Measurements from ENCODE around the gene CEACAM19. TPM values are rescaled to one million over a fixed set of nuclear protein-coding genes. Genes with fewer than 3 reads are reported as not detected.
"Not testable (repeated sequence)": the region's sequence is repeated elsewhere in the genome, so short reads cannot be mapped to it uniquely, and the experiment has no call there.

The CEACAM19 gene
- polyA plus RNA-seq, 3 donors = 10.2 to 24.7 (median 24.3) TPM

DNA sequence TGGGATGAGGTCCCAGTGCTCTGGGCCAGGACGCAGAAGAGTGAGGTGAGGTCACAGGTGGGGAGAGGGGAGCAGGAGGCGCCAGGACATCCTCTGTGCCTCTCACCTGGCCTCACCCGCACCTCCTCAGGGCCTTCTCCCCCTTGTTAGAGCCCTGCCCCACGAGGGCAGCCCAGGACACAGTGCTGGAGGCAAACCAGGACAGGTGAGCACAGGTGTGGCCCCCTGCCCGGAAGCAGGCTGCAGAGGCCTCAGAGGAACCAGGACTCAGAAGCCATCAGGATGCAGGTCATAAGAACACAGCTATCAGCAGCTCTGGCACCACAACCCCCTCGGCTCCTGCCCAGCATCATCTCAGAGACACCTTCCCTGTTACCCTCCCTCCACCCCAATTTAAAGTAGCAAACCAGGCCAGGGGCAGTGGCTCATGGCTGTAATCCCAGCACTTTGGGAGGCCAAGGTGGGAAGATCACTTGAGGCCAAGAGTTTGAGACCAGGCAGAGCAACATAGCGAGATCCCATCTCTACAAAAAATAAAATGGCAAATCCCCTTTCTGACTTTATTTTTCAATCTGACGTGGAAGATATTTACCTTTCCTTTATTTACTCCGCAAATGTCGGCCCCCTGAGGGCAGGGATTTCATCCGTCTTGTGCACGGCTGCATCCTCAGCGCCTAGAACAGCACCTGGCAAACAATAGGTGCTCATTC lies 27.4 kb downstream of the CEACAM19 start, which contains the start of gene CEACAM16:
Gene CEACAM16, plus strand, starts transcription at position 660 of the 710 bp plus-strand sequence. CDS start 2,306 bp downstream, outside the sequence.
- no peak for DNase-seq

DNA sequence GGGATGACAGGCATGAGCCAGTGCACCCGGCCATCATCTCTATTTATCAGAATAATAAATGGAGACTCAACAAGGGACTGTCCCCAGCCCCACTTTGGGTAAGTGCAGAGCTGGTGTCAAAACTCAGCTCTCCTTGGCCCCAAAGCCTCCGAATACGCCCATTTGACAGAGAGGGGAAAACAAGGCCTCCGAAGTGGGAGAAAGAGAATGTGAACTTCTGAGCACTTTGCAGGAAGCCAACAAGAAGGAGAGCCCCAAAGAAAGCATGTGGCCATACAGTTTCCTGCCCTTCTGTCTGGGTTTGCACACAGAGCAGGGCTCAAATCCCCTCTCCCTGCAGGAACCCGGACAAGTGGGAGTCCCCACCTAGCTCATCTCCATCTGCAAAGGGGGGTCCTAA lies 29.3 kb downstream of the CEACAM19 start:
- no peak for DNase-seq

DNA sequence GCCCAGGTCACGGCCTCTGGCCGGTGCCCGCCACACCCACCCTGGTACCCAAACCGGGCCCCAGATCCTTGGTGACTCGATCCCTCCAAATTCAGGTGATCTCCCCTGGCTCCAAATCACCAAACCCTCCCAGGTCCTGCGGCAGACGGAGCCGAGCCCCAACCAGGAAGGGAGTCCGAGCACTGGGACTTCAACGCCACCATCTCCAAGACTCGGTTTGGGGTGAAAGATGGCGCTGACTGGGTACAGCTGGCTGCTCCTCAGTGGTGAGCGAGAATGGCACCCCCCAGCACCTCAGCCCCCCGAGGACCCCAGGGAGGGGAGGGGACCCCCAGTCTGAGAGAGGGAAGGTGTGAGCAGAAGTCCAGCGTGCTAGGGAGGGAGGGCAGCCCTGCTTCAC lies 29.9 kb downstream of the CEACAM19 start:
- no peak for DNase-seq

DNA sequence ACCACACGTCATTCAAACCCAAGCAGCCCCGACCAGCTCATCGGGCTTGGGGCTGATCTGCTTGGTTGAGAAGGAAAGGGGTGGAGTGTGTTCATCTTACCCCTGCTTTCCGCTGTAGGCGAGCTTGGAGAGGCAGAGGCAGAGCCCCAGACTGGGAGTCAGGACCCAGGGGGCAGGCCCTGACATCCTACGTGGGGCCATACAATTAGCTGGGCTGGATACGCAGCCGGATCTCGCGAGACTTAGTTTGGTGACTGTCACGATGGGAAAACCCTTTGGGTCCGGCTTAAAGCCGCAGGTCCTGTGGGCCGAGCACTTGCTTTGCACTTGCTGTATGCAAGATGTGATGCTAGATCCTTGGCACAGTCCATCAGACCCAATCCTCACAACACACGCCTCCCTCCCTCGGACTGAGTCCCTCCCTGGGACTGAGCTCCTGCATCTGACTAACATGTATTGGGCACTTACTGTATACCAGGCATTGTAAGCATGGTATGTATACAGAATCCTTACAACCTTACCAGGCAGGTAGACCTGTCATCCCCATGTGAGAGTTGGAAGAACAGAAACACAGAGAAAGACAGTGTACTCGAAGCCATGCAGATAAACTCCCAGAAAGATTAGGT lies 31.4 kb downstream of the CEACAM19 start:
- no peak for DNase-seq

DNA sequence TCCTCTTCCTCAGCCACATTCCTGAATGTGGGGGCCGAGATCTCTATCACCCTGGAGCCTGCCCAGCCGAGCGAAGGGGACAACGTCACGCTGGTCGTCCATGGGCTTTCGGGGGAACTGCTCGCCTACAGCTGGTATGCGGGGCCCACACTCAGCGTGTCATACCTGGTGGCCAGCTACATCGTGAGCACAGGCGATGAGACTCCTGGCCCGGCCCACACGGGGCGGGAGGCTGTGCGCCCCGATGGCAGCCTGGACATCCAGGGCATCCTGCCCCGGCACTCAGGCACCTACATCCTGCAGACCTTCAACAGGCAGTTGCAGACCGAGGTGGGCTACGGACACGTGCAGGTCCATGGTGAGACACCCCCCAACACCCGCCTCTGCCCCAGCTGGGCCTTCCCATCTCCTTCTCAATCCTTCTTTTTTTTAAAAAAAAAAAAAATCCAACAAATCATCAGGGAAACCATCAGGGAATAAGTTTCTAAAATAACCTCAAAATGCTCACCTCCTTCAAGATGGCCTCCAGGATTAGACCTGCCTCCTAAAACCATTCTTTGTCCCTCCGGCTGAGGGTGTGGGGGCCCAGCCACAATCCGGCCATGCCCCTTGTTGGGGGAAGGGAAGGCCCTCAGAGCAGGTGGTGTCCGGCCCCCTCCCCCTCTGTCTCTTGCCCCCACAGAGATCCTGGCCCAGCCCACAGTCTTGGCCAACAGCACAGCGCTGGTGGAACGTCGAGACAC lies 32.2 kb downstream of the CEACAM19 start:
- no peak for DNase-seq

DNA sequence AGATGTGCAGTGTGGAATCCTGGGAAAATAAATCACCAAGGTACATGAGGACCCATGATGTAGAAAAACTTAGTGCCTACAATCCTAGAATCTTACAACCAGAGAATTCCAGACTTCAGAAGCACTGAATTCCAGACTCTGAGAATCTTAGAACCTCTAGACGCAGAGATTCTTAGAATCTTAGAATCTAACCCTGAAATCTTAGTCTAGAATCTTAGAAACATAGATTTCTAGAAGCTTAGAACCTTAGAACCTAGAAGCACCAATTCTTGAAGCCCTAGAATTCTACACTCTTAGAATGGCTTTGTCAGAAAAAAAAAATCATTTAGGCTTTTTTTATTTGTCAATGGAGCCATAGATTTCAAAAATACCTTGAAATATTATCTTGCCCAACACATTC lies 33.7 kb downstream of the CEACAM19 start:
- no peak for DNase-seq

DNA sequence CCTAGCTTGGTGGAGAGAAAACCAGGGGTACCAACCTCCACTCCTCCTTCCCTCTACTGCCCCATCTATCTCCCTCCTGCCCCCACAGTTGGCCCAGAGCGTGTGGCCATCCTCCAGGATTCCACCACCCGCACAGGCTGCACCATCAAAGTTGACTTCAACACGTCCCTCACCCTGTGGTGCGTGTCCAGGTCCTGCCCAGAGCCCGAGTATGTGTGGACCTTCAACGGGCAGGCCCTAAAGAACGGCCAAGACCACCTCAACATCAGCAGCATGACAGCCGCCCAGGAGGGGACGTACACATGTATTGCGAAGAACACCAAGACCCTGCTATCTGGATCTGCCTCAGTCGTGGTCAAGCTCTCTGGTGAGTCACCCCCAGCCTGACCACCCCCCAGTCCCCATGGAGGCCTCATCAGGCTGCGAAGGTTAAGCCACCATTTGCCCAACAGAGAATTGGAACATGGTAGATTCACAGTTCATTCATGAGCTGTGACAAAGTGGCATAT lies 34.3 kb downstream of the CEACAM19 start:
- DNase-seq = no peak

DNA sequence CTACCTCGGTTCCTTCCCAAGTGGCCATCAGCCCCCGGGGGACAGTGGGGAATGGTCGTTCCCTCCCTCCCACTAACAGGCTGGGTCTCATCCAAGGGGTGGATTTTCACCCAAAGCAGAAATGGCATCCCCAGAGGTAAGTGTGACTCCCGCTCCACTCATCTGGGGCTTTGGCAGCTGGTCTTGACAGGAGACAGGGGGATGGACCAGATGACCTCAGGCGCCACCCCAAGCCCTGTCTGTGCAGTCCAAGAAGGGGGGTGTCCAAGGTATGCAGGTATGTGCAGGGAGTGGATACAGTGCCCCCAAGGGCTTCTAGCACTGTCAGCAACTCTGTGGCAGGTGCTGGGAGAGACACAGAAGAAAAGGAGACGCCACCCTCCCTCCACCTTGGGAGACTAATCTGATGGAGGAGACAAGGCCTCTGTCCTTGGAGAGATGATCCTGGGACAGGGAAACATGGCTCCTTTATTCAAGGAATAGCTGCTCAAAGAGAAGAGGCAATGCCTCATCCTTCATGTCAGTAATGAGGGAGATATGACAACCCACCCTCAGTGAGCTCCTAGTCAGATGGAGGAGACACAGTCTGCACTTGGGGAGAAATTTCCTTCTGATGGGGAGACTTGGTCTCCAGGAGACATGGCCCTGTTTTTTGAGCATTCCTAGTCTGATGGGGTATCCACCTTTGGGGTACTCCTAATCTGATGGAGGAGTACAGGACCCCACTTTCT lies 35.4 kb downstream of the CEACAM19 start:
- no peak for DNase-seq

DNA sequence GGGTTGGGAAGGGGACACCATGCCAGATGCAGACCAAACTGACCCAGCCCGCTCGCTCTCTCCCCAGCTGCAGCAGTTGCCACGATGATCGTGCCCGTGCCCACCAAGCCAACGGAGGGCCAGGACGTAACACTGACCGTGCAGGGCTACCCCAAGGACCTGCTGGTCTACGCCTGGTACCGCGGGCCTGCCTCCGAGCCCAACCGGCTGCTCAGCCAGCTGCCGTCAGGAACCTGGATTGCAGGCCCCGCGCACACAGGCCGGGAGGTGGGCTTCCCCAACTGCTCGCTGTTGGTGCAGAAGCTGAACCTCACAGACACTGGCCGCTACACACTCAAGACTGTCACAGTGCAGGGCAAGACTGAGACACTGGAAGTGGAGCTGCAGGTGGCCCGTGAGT lies 36.5 kb downstream of the CEACAM19 start:
- DNase-seq = no peak

DNA sequence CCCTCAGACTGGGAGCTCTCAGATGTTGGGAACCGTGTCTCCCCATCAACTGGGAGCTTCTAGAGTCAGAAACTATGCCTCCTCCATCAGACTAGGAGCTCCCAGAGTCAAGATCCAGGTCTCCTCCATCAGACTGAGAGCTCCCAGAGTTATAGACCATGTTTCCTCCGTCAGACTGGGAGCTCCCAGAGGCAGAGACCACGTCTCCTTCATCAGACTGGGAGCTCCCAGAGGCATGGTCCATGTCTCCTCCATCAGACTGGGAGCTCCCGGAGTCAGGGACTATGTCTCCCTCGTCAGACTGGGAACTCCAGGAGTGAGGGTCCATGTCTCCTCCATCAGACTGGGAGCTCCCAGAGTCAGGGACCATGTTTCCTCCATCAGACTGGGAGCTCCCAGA lies 37.7 kb downstream of the CEACAM19 start:
- no peak for DNase-seq

DNA sequence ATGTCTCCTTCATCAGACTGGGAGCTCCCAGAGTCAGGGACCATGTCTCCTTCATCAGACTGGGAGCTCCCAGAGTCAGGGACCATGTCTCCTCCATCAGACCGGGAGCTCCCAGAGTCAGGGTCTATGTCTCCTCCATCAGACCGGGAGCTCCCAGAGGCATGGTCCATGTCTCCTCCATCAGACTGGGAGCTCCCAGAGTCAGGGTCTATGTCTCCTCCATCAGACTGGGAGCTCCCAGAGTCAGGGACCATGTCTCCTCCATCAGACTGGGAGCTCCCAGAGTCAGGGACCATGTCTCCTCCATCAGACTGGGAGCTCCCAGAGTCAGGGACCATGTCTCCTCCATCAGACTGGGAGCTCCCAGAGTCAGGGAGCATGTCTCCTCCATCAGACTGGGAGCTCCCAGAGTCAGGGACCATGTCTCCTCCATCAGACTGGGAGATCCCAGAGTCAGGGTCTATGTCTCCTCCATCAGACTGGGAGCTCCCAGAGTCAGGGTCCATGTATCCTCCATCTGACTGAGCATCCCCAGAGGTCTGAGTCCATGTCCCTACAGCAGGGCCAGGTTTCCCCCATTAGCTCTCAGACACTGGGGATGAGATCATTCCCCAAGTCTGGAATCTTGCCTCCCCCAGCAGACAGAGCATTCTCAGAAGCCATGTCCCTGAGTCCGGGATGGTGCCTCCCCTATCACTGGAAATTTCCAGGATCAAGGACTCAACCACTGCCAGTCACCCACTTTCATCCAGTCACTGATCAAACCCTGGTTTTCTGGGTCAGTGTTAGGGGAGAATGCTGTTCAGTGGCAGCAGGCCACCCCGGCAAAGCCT lies 38.4 kb downstream of the CEACAM19 start:
- DNase-seq = not testable (repeated sequence)

DNA sequence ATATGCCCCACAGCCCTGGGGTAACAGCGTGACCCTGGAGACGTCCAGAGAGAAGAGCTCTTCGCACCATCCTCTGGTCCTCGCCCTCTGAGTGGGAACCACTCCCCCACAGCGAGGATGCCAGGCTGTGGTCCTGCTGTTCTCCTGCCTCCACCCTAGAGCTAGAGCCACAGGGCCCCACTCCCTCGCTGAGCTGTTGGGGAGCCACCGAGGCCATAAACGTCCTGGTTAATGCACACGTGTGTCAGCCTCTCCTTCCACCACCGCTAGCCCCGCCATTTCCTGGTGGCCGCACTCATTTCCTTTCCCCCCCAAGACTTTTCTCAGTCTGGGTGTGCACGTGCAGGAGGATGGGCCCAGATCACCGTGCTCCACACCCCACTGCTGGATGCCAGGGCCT lies 39.2 kb downstream of the CEACAM19 start:
- DNase-seq = no peak

DNA sequence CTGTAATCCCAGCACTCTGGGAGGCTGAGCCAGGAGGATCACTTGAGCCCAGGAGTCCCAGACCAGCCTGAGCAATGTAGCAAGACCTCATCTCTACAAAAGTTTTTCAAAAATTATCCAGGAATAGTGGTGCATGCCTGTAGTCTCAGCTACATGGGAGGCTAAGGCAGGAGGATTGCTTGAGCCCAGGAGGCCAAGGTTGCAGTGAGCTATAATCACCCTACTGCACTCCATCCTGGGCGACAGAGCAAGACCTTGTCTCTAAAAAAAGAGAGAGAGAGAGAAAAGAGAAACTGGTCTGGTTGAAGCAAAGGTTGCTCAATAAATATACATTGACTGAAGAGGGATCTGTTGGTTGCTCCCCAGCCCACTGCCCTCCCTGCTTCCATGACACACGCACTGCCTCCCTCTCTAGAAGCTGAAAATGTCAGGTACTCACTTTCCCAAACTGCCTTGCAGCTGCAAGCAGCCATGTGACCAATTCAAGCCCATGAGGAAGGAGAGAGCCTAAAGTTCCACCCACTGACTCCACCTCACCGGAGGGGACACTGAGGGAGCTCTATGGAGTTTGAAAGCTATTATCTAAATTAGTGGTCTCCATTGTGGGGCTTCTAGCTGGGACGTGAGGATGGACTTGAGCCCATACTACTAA lies 41.7 kb downstream of the CEACAM19 start:
- DNase-seq = no peak

DNA sequence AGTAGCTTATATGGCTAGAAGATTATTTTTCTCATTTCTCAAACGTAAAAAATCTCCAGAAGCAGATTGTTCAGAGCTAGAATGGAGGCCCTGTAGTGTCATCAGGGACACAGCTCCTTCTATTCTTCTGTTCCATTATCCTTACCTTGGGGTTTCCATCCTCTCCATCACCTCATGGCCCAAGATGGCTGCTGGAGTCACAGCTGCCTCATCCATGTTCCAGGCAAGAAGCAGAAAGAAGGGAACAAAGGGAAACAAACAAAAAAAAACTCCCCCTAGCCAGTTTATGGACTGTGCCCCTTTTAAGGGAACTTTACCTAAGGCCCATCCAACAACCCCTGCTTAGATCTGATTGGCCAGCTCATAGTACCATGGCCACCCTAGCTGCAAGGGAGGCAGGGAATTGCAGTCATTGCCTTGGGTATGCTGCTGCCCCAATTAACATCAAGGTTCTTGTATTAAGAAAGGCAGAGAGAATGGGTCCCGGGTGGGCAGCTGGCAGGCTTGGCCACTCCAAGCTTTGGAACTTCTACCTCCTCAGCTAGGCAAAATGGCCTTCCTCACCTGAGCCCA lies 43.4 kb downstream of the CEACAM19 start:
- no peak for DNase-seq

DNA sequence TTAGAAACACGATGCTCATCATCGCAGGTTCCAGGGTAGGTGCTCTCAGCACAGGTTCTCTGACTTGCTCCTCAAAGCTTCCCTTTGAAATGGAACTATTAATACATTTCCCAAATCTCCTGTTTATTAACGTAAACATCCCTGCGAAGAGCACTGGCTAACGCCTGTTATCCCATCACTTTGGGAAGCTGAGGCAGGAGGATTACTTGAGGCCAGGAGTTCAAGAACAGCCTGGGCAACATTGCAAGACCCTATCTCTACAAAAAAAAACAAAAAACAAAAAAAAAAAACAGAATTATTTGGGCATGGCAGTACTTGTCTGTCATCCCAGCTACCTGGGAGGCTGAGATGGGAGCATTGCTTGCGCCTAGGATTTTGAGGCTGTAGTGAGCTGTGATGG lies 46.3 kb downstream of the CEACAM19 start:
- no peak for DNase-seq

DNA sequence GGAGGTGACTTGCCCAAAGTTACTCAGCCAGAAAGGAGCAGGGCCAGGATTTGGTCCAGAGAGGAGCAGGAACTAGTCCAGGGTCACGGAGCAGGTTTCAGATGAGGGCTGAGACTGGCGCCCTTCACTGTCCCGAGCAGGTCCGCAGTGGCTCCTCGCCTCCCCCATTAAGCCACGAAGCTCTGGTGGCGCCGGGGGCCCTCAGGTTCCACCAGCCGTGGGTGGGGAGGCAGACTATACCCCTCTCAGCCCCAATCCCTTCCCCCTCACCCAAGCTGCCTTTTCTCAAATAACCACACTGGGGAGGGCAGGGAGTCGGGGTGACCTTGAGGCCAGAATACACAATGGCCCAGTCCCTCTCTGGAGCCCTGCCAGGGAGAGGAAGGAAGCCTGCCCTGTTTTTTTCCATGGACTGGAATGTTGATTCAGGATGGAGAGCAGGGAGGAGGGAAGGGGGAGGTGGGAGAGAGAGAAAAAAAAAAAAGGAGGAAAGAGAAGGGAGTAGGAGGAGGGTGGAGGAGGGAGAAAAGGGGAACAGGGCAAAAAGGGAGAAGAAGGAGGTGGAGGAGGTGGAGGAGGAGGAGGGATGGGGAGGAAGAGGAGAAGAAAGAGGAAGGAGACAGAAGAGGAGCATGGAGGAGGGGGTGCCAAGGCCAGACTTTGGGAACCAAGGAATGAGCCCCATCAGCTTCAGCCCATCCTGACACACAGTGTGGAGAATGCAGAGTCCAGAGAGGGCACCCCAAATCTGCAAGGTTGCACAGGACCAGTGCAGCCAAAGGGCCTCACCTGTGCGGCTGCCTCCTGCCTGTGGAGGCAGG lies 47.4 kb downstream of the CEACAM19 start:
- peak; percentile 92 for DNase-seq

DNA sequence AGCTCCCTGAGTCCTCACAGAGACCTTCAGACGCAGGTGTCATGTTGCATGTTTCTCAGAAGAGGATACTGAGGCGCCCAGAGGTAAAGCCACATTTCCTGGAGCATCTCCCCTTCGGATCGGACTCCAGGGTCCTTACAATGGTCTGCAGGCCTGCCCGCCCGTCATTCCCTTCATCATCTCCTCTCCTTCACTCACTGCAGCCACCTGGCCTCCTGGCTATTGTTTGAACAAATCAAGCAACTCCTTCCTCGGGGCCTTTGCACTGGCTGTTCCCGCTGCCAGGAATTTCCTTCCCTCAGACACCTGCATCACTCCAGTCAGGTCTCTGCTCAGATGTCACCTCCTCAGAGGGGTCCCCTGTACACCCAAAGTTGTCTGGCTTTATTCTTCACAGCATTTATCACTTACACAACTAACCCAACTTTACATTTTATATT lies 48.0 kb downstream of the CEACAM19 start:
- DNase-seq = no peak

DNA sequence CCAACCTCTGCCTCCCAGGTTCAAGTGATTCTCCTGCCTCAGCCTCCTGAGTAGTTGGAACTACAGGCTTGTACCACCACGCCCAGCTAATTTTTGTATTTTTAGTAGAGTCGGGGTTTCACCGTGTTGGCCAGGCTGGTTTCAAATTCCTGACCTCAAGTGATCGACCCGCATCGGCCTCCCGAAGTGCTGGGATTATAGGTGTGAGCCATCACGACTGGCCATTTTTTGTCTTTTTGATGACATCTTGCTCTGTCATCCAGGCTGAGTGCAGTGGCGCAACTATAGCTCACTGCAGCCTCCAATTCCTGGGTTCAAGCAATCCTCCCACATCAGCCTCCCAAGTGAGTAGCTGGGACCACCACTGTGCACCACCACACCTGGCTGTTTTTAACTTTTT lies 49.1 kb downstream of the CEACAM19 start:
- DNase-seq = not testable (repeated sequence)

DNA sequence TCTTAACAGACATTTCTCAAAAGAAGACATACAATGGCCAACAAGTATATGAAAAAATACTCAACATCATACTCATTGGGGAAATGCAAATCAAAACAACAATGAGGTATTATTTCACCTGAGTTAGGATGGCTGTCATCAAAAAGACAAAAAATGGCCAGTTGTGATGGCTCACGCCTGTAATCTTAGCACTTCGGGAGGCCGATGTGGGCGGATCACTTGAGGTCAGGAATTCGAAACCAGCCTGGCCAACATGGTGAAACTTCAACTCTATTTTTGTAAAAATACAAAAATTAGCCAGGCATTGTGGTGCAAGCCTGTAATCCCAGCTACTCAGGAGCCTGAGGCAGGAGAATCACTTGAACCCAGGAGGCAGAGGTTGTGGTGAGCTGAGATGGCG lies 49.7 kb downstream of the CEACAM19 start:
- DNase-seq = no peak

All from renal pelvis (tissue), 4 donors.